LoVo (cell line): ENCODE results near the gene SELENOO.

Experiments used
- DNase-seq: peaks from one replicate; pipeline ENCODE4 v3.0.0-alpha.2; 2016; ENCODE audit warnings: low spot score

SELENOO gene

DNA sequence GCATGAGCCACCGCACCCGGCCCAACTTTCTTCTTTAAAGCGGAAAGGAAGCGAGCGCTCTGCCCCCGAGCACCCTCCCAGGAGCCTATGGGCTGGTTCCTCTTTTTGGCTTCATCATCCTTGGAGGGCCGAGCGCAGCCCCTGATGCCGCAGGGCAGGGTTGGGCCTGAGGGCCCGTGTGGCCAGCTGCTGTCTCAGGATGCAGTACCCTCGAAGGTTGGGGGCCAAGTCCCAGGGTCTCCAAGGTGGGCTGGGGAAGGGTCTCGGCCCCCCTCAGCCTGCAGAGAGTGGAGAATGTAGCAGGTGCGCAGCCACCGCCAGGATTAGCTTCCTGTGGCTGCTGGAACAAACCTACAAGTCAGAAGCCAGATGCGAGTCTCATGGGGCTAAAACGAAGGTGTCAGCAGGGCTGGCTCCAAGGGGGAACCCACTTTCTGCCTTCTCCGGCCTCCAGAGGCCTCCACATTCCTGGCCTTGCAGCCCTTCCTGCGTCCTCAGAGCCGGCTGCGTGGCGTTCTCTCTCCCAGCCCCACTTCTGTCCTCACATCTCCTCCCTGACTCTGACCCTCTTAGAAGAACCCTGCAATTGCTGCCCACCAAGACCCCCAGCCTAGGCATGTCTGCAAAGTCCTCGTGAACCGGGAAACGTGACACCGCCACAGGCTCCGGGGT, 27.4 kb upstream of the SELENOO start:
- no peak for DNase-seq

DNA sequence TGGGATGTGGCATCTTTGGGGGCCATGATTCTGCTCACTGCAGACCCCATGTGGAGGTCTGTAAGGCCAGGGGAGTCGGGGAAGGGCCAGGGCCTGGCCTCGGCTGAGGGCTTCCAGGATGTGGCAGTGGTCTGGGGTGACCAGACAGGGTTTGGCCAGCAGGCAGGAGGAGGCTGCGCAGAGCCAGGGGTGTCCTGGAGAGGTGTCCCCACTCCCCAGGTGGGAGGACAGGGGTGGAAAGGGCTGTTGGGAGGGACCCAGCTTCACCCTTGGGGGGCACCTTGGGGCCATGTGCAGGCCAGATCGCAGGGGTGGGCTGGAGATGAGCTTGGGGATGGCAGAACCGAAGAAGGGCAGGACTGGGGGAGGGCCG, 26.8 kb upstream of the SELENOO start:
- DNase-seq: no peak

DNA sequence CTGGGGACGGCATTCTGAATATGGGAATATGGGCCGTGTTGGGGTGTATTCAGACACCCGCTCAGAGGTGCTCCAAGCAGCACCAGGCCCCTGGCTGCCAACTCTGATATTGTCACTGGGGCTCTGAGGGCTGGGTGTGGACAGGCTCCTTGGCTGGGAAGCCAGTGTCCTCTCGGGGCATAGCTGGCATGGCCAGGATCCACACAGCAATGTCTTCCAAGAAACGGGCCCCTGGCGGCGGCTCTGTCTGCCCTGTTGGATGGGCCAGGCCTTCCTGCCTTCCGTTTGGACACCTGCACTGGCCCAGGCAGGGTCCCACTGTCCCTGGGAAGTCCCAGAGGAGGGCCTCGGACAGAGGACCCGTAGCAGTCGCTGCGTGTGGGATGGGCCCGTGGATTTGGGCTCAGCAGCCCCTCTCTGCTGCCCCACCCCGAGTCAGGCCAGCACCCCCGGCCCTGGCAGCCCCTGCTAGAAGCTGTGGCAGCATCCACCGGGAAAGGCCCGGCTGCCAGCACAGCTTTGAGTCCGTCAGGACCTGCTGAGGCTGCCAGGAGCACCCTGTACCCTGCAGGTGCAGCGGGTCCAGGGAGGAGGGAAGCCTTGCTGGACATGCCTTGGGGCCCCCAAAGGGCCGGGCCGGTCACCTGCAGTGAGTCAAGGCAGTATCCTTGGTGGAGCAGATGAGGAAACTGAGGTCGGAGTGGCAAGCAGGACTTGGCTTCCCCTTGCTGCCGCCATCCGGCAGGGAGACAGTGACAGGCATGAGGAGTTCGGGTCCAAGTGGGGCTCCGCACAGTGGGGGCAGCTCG, 26.2 kb upstream of the SELENOO start:
- DNase-seq: no peak

DNA sequence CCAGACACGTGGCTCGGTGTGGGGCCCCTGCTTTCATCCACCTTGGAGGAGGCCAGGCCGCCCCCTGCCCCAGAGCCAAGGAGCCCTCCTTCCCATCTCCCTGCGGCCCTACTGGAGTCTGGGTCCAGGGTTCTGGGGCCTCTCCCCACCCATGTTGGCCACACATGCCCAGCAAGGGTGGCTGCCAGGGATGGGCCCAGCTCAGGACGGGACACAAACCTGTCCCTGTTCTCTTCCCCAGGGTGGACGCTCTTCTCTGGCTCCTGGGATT, 25.7 kb upstream of the SELENOO start:
- no peak for DNase-seq

DNA sequence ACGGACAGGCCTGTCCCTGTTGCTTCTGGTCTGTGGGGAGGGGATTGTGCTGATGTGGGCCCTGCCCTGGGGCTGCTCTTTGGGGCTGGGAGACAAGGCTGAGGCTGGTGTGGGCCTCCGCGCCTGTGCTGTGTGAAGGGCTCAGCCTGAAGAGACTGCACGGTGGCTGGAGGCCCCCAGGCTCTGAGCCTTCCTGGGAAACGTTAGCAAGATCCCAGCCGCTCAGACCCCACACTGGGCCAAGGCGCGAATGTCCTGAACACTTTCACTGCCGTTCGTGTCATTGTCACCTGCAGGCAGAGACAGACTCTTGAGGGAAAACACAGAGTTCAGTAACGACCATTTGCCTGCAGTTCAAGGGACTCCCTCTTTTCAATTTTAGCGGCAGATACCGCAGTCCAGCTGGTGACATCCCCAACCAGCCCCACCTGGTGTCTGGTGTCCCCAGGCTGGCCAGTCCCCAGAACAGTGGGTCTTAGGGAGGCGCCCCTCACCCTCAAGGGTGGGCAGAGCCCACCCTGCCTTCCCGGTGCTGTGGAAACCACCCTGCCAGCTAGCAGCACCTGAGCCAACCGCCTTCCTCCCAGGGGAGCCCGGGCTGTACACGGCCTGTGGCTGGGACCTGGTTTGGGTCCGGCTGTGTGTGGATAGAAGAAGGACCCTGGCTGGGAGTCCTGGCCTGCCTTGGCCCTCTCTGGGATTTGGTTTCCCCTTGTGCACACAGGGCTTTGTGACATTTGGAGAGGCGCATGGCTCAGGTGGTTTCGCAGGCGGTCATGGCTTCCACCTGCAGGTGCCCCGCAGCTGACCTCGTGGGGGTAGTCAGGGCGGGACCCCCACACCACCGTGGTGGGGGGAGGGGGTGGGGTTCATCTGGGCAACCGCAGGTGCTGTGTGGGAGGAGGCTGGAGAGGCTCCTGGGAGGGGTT, 24.6 kb upstream of the SELENOO start:
- DNase-seq: no peak

DNA sequence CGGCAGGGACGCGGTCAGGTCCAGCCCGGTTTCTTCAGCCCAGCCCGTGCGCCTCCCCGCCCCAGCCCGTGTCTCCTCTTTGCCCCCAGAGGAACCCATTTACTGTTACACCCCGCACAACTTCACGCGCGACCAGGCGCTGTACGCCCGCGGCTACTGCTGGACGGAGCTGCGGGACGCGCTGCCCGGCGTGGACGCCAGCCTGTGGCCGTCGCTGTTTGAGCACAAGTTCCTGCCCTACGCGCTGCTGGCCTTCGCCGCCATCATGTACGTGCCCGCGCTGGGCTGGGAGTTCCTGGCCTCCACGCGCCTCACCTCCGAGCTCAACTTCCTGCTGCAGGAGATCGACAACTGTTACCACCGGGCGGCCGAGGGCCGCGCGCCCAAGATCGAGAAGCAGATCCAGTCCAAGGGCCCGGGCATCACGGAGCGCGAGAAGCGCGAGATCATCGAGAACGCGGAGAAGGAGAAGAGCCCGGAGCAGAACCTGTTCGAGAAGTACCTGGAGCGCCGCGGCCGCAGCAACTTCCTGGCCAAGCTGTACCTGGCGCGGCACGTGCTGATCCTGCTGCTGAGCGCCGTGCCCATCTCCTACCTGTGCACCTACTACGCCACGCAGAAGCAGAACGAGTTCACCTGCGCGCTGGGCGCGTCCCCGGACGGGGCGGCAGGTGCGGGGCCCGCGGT, 23.8 kb upstream of the SELENOO start:
- DNase-seq: no peak

DNA sequence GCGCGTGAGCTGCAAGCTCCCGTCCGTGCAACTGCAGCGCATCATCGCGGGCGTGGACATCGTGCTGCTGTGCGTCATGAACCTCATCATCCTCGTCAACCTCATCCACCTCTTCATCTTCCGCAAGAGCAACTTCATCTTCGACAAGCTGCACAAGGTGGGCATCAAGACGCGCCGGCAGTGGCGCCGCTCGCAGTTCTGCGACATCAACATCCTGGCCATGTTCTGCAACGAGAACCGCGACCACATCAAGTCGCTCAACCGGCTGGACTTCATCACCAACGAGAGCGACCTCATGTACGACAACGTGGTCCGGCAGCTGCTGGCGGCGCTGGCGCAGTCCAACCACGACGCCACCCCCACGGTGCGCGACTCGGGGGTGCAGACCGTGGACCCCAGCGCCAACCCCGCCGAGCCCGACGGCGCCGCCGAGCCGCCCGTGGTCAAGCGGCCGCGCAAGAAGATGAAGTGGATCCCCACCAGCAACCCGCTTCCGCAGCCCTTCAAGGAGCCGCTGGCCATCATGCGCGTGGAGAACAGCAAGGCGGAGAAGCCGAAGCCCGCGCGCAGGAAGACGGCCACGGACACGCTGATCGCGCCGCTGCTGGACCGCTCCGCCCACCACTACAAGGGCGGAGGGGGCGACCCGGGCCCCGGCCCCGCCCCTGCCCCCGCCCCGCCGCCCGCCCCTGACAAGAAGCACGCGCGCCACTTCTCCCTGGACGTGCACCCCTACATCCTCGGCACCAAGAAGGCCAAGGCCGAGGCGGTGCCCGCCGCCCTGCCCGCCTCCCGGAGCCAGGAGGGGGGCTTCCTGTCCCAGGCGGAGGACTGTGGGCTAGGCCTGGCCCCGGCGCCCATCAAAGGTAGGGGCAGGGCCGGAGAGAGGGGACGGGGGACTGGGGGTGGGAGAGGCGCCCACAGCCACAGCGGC, 23.0 kb upstream of the SELENOO start:
- DNase-seq: no peak

DNA sequence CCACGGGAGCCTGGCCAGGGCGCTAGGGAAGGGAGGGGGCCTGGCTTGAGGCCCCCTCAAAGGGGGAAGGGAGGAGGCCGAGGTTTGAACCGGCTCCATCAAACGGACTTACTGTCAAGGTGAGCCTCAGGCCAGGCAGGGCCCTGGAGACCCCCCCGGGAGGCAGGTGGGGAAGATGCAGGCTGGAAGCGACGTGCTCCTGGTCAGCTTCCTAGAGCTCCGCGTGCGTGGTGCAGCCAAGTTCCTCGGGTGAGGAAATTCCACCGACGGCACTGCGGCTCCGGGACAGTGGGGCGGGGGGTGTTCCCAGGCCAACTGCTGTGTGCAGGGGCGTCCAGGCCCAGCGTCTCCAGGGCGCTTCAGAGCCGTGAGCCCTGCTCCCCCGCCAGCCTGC, 22.3 kb upstream of the SELENOO start:
- DNase-seq: no peak

DNA sequence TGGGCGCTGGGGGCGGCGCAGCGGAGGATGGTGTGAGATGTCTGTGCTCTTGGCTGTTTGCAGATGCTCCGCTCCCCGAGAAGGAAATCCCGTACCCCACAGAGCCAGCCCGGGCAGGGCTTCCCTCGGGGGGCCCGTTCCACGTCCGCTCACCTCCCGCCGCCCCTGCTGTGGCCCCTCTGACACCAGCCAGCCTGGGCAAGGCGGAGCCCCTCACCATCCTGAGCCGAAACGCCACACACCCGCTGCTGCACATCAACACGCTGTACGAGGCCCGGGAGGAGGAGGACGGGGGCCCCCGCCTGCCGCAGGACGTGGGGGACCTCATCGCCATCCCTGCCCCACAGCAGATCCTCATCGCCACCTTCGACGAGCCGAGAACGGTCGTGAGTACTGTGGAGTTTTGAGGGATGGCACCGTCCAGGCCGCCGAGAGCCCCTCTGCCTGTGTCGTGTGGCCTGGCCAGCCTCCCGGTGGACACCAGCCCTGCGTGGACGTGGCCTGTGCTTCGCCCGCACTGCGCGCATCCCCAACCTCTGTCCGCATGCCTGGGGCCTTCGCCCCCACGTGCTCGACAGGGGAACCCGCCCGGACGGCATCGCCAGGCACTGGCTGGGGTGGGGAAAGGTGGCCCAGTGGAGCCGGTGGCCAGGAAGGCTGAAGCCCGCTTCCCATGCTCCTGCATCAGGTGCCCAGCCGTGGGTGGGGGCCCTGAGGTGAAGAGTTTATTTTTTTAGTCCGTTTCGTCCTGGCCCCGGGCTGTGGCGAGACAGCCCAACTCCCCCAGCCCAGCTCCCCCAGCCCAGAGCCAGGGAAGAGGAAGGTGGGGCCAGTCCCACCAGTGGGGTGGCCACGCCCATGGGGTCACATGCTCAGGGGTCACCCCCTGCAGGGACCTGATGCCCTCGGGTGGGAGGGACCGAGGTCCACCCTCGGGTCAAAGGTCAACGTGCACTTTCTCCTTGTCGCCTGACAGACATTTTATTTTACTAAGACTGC, 21.6 kb upstream of the SELENOO start:
- no peak for DNase-seq

DNA sequence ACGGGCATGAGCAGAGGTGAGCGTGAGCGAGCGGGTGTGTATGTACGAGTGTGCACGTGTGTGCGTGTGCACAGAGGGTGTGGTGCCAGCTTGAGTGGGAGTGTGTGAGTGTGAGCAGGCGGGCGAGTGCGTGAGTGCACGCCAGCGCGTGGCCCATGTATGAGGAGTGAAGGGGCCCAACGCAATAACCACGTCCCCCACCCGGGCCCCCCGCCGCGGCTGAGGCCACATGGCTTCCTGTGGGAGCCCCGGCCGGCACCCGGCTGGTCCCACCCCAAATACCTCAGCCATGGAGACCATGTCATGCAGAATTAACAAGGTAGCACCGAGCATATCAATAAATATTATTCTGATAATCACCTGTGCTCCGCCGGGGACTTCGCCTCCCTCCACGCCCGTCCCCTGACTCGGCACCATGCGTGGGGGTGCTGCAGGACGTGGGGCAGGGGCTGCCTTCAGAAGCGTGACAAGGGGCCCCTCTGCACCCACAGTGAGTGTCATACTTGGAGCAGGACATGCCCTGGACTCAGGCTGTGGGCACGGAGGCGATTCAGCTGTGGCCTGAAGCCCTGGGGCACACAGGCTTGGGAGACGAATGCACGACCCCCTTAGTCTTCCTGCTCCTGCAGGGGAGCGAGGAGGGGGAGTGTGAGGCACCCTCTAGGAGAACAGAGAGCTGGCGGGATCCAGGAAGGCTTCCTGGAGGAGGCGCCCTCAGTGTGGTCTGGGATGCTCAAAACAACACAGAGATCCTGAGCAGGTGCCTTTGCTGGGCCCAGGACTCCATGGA, 20.7 kb upstream of the SELENOO start:
- DNase-seq: no peak

DNA sequence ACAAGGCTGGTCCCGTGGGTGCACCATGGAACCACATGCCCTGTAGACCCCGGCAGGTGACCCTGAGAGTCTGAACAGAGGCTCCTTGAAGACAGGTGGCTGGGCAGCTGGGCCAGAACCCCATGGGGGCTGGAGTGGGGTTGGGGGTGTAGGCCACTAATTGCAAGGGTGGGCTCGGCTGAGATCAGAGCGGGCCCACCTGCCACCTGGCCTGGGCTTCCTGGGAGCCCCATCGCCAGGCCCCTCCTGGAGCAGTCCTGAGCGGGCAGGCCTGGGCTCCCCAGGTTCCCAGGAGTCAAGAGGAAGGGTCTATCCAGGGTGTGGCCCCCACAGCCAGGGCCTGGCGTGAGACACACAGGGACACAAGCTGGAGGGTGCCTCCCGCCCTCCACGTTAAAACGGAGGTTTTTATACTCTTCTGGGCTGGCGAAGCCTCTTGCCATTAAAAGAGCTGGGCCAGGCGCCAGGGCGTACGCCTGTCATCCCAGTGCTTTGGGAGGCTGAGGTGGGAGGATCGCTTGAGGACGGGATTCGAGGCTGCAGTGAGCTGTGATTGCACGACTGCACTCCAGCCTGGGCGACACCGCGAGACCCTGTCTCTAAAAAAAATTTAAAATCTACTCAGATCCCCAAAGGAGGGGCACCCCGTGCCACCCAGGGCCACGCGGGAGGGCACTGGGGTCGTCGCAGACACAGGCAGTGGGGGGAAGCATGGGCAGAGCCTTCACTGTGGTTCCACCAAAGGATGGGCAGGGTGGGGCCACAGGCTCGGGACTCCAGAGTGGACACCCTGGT, 19.9 kb upstream of the SELENOO start:
- DNase-seq: no peak

DNA sequence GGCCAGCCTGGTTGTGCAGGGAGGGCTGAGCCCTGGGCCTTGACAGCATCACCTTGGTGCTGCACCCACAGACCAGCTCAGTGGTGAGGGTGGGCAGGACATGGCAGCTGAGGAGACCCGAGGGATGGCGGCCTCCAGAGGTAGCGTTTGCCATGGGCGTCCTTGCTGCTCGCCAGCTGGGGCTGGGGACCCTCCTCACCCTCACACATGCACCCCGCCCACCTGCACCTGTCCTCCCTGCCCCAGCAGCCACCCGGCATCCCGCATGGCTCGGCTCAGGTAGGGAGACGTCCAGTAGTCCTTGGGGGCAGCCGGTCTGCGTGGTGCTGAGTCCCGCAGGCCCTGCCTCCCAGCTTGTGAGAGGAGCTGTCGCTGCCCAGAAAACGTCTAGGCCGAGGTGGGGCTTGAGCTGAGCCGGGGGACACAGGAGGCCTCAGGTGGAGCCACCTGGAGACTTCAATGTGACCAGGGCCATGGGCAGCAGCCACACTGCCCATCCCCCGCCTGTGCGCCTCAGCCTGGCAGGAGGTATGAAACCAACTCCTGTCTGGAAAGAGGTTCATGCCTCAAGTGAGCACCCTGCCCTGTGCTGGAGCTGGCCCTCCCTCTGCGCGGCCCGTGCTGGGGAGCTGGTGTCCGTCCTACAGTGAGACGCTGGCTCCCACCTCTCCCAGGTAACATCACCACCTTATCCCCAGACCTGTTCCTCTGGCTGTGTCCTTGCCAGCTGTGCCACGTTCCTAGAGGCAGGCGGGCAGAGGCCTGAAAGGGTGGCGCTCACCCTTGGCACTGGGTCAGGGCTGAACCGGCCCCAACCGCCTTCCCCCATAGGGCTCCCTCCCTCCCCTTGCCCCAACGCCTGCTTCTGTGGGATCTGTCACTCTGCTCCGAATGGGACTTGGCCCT, 18.4 kb upstream of the SELENOO start:
- no peak for DNase-seq

DNA sequence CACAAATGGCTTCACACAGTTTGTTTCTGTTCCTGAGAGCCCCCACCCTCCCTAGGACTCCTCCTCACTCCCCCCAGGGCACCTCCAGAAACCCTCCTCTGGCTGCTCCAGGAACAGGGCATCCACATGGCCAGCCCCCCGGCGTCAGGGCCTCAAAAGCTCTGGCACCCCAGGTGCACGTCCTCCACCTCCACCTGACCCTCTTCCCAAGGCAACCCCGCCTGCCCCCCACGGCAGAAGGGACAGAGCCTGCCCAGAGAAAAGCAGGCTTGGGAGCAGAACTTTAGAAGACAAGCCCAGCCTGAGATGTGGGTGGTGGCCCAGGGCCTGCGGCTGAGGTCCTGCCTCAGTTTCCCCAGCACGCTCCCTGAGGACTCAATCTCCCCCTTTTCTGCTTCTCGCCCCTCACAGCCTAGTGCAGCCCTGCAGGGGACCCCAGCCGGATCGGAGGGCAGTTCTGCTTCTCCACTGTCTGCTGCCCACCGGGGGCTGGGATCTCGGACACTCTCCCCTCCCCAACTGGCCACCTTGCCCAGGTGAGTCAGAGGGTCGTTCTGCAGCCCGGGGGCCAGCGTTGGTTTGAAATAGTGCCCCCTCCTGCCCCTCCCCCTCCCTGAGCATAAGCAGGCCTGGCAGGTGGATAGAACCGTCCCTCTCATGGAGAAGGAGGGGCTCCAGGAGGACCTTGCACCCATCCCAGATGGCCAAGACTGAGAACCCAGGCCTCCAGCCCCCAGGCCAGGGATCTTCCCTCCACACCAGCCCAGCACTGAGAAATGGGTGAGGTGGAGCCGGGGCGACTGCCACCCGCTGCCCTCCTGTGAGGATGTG, 17.5 kb upstream of the SELENOO start:
- no peak for DNase-seq

DNA sequence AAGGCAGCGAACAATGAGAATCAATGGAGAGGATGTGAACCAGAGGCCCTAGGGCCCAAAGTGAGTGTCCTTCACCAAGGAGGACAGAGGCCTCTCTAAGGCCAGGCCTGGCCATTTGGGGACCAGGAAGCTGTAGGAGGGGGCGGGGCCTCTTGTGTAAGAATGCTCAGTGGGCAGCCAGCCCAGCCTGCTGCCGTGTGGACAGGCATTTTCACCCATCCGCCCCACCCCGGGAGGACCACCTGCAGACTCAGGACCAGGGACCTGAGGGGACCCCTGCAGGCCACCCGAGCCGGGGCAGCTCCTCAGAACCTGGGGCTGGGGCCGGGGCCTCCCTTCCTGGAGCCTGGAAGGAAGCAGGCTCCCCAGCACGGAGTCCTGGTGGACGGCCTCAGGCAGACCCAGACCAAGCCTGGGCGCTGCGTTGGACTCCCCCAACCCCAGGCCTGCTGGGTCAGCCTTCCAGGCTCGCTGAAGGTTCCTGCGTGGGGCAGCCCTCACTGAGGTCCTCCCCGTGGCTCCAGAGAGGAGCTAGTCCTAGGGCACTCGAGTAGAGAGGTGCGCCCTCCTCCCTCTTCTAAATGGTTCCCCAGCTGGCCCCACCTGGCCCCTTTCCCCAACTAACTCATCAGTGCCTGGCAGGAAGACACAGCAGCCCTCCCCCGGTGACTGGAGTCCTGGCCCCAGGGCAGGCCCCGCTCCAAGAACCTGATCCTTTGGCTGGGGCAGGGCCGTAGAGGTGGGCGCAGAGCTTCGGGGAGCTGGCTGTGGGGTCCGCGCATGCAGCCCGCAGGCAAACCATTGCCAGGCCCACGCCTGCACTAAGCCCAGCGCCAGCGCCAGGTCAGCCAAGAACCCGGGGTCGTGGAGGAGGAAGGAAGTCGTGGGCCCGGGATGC, 16.6 kb upstream of the SELENOO start:
- DNase-seq: no peak

DNA sequence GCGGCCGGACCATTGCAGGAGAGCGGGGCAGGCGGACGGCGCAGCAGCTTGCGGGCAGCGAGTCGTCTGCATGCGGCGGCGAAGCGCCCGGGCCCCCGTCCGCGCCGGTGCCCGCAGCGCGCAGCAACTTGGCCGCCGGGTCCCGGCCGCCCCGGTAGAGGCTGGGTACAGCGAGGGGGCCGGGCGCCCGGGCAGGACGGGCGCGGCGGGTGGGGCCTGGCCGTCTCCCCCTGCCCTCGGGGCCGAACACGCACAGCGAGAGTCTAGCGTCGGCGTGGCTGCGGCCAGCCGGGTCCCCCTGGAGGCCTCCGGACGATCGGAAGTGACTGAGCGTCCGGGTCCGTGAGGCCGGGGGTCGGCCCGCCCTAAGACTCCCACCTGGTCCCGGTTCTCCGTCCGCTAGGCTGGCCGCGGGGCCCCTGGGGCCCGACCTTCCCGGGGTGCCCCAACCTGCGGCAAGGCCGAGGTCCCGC, 15.9 kb upstream of the SELENOO start:
- no peak for DNase-seq
